Neural progenitor cell (in vitro differentiated cells): ENCODE measurements around the gene SH2D3A. TPM values are rescaled to one million over a fixed set of nuclear protein-coding genes. Genes with fewer than 3 reads are reported as not detected.

Source experiments
- DNase-seq: peaks from one replicate; pipeline ENCODE4 v3.0.0-alpha.2; 2016; ENCODE audit warnings: low spot score
- H2AFZ ChIP-seq: fragments of 200-600 bp; sonication (generic); replicated peaks from 2 replicates; pipeline ENCODE4 v1.6.1; 2016; ENCODE audit warnings: antibody characterized with exemption
- H3F3A ChIP-seq: fragments of 200-600 bp; sonication (generic); 2 replicates; pipeline ENCODE4 v1.6.1; 2016; ENCODE audit warnings: antibody characterized with exemption, low read depth
- H3K27ac ChIP-seq: fragments of 200-600 bp; sonication (generic); 2 replicates; pipeline ENCODE4 v1.5.1; 2016; ENCODE audit warnings: mild to moderate bottlenecking
- H3K27me3 ChIP-seq: fragments of 200-600 bp; sonication (generic); 2 replicates; pipeline ENCODE4 v1.6.1; 2016; ENCODE audit warnings: mild to moderate bottlenecking, moderate library complexity
- H3K36me3 ChIP-seq: fragments of 200-600 bp; sonication (generic); 2 replicates; pipeline ENCODE4 v1.5.1; 2016
- H3K4me1 ChIP-seq: fragments of 200-600 bp; sonication (generic); 2 replicates; pipeline ENCODE4 v1.6.1; 2016; ENCODE audit warnings: mixed run types
- H3K4me2 ChIP-seq: fragments of 200-600 bp; sonication (generic); 2 replicates; pipeline ENCODE4 v1.6.1; 2016
- H3K4me3 ChIP-seq: fragments of 200-600 bp; sonication (generic); 2 replicates; pipeline ENCODE4 v1.5.1; 2016
- H3K79me2 ChIP-seq: fragments of 200-600 bp; sonication (generic); 2 replicates; pipeline ENCODE4 v1.6.1; 2016; ENCODE audit warnings: low read depth
- H3K9ac ChIP-seq: fragments of 200-600 bp; sonication (generic); 2 replicates; pipeline ENCODE4 v1.6.1; 2016
- H3K9me3 ChIP-seq: fragments of 200-600 bp; sonication (generic); 2 replicates; pipeline ENCODE4 v1.5.1; 2016; ENCODE audit warnings: low read depth
- H4K20me1 ChIP-seq: fragments of 200-600 bp; sonication (generic); 2 replicates; pipeline ENCODE4 v1.6.1; 2016; ENCODE audit warnings: low read depth
- H3K27ac Mint-ChIP-seq: 3 replicates; pipeline ENCODE4 v1.8.0; 2021; ENCODE audit warnings: mixed read lengths
- H3K27me3 Mint-ChIP-seq: 2 replicates; pipeline ENCODE4 v1.8.0; 2022; ENCODE audit warnings: low read depth, mild to moderate bottlenecking, inconsistent platforms, moderate library complexity, mixed read lengths; ENCODE audit not compliant: insufficient read depth
- H3K36me3 Mint-ChIP-seq: 3 replicates; pipeline ENCODE4 v1.8.0; 2021; ENCODE audit warnings: mixed read lengths
- H3K4me1 Mint-ChIP-seq: 3 replicates; pipeline ENCODE4 v1.8.0; 2021; ENCODE audit warnings: mixed read lengths
- H3K4me3 Mint-ChIP-seq: 3 replicates; pipeline ENCODE4 v1.8.0; 2021; ENCODE audit warnings: mild to moderate bottlenecking, moderate library complexity, mixed read lengths
- H3K9me3 Mint-ChIP-seq: 3 replicates; pipeline ENCODE4 v1.8.0; 2020; ENCODE audit warnings: mixed read lengths
- EZH2 ChIP-seq: fragments of 200-600 bp; sonication (generic); IDR thresholded peaks from 2 replicates; pipeline ENCODE4 v1.6.1; 2017; ENCODE audit warnings: antibody characterized with exemption, mild to moderate bottlenecking, moderate library complexity
- EZH2phosphoT487 ChIP-seq: fragments of 200-600 bp; sonication (generic); IDR thresholded peaks from 2 replicates; pipeline ENCODE4 v1.6.1; 2017; ENCODE audit warnings: antibody characterized with exemption
- total RNA-seq: library from RNA; depleted of rRNA; stranded (reverse); fragments of >200 nt; gene quantifications from 2 replicates; pipeline ENCODE4 v1.2.3, GENCODE V29; 2015; ENCODE audit warnings: low replicate concordance
- TF ChIP-seq, protein P1 (sequence below): fragments of 200-600 bp; sonication (generic); IDR thresholded peaks from 2 replicates; pipeline ENCODE4 v1.5.1; 2017; ENCODE audit warnings: antibody characterized with exemption, mild to moderate bottlenecking

The SH2D3A gene
- total RNA-seq, 1 donor from 2014 or later, result 0.65 TPM

DNA sequence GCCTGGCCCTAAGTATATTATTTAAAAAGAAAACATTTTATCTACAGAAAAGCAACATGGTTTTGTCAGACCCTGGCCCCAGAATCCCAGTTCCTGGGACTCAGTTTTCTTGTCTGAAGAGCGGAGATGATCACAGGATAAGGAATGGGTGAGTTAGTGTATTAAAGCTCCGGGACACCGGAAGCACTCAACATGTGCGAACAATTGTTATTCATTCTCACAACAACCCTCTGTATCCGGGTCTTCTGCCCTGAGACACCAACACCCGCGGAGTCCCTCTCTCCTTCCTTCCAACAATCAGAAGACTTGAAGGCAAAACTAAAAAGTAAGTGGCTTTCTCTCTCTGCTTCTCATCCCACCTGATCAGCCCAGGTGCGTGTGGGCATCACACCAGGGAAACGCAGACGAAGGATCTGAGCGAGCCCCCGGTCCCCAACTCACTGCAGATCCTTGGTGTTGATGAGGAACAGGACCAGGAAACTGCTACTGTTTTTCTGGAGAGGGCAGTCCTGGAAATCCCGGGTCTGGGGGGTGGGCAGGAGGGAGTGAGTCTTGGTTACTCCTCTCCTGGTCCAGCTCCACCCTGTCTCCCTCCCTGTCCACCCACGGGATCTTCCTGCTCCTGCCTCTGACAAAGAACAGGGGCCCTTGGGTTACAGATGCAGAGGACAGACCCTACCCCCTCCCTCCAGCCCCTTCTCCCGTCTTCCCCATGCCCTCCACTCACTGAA is 31.9 kb downstream of the SH2D3A start:
- H3K36me3 Mint-ChIP-seq, result peaks cover 8% of the 10 kb centered on the region

DNA sequence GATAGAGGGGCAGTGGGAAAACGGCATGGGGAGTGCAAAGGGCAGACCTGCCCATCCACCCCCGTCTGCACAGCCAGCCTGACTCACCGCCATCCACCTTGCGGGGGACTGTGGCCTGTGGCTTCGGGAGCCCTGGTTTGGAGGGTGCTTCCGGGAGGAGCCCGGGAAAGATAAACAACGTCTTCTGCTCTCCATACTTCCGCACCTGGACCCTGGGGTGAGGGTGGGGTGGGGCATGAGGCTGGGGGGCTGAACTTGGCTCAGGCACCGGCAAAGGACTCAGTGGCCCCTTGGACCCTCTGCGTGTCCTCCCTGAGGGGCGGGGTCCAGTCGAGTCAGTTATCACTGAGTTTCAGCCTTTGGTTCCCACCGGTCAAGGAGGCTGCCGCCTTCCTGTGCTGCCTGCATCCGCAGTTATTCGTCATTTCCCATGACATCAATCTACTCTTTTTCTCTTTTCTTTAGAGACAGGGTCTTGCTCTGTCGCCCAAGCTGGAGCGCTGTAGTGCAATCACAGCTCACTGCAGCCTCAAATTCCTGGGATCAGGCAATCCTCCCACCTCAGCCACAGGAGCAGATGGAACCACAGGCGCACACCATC is 33.0 kb downstream of the SH2D3A start:
- no peak overlapping the region for H3K4me3 ChIP-seq
- Mint-ChIP-seq H3K36me3 (peaks cover 8% of the 10 kb centered on the region), H3K27me3 (peaks cover 13% of the 10 kb centered on the region), H3K4me3 (no peak overlapping the region), H3K4me1 (peaks cover 25% of the 10 kb centered on the region), H3K27ac (no peak overlapping the region), H3K9me3 (no peaks in the 10 kb centered on the region)
- no peaks in the 10 kb centered on the region for H3K36me3 ChIP-seq
- H3K27ac ChIP-seq, result no peak overlapping the region
- no peaks in the 10 kb centered on the region for H3K27me3 ChIP-seq
- H3K4me1 ChIP-seq, result peaks cover 19% of the 10 kb centered on the region
- no peak overlapping the region for H2AFZ ChIP-seq
- H3K79me2 ChIP-seq, result peaks cover 8% of the 10 kb centered on the region
- no peaks in the 10 kb centered on the region for H4K20me1 ChIP-seq
- DNase-seq, result no peak
- TF ChIP-seq, protein P1, sequence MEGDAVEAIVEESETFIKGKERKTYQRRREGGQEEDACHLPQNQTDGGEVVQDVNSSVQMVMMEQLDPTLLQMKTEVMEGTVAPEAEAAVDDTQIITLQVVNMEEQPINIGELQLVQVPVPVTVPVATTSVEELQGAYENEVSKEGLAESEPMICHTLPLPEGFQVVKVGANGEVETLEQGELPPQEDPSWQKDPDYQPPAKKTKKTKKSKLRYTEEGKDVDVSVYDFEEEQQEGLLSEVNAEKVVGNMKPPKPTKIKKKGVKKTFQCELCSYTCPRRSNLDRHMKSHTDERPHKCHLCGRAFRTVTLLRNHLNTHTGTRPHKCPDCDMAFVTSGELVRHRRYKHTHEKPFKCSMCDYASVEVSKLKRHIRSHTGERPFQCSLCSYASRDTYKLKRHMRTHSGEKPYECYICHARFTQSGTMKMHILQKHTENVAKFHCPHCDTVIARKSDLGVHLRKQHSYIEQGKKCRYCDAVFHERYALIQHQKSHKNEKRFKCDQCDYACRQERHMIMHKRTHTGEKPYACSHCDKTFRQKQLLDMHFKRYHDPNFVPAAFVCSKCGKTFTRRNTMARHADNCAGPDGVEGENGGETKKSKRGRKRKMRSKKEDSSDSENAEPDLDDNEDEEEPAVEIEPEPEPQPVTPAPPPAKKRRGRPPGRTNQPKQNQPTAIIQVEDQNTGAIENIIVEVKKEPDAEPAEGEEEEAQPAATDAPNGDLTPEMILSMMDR, result no peak
- TF ChIP-seq EZH2 (no peak), EZH2phosphoT487 (no peak)
- H3K4me2 ChIP-seq, result no peak overlapping the region
- no peaks in the 10 kb centered on the region for H3K9me3 ChIP-seq
- H3K9ac ChIP-seq, result no peak overlapping the region
- H3F3A ChIP-seq, result peaks cover 22% of the 10 kb centered on the region

More for the DNA sequence above, 31.9 kb downstream of the SH2D3A start:
- H3K4me1 Mint-ChIP-seq, result peaks cover 26% of the 10 kb centered on the region
- peaks cover 9% of the 10 kb centered on the region for H3K27me3 Mint-ChIP-seq
- H3K4me2 ChIP-seq, result peak overlapping the region; percentile 93
- no peaks in the 10 kb centered on the region for H3K36me3 ChIP-seq
- peak overlapping the region; percentile 97 for H3K4me3 Mint-ChIP-seq
- H3K27ac ChIP-seq, result no peak overlapping the region
- H3K9me3 Mint-ChIP-seq, result no peaks in the 10 kb centered on the region
- no peaks in the 10 kb centered on the region for H4K20me1 ChIP-seq
- TF ChIP-seq EZH2 (no peak), EZH2phosphoT487 (no peak)
- TF ChIP-seq, protein P1, result no peak
- H3K4me1 ChIP-seq, result peaks cover 20% of the 10 kb centered on the region
- H3K79me2 ChIP-seq, result peaks cover 15% of the 10 kb centered on the region
- H3K9ac ChIP-seq, result no peak overlapping the region
- no peaks in the 10 kb centered on the region for H3K9me3 ChIP-seq
- H3K27ac Mint-ChIP-seq, result no peak overlapping the region
- no peaks in the 10 kb centered on the region for H3K27me3 ChIP-seq
- H3K4me3 ChIP-seq, result peak overlapping the region; percentile 91
- H3F3A ChIP-seq, result peaks cover 29% of the 10 kb centered on the region
- DNase-seq, result no peak
- no peak overlapping the region for H2AFZ ChIP-seq

- H3K27ac Mint-ChIP-seq, result no peak overlapping the region
- TF ChIP-seq, protein P1, result peak; percentile 52
- no peak for TF ChIP-seq EZH2
- DNase-seq, result no peak
- H3K27me3 Mint-ChIP-seq, result peaks cover 11% of the 10 kb centered on the region
- Histone ChIP-seq H3K4me3 (no peak overlapping the region), H3F3A (peaks cover 16% of the 10 kb centered on the region), H3K9me3 (no peaks in the 10 kb centered on the region), H3K27ac (no peak overlapping the region), H3K4me1 (peaks cover 13% of the 10 kb centered on the region), H4K20me1 (no peaks in the 10 kb centered on the region), H3K79me2 (peaks cover 8% of the 10 kb centered on the region), H3K9ac (no peak overlapping the region), H3K4me2 (no peak overlapping the region), H2AFZ (no peak overlapping the region), H3K27me3 (no peaks in the 10 kb centered on the region), H3K36me3 (no peaks in the 10 kb centered on the region)
- H3K36me3 Mint-ChIP-seq, result peaks cover 8% of the 10 kb centered on the region
- no peaks in the 10 kb centered on the region for H3K9me3 Mint-ChIP-seq
- peaks cover 18% of the 10 kb centered on the region for H3K4me1 Mint-ChIP-seq
- no peak overlapping the region for H3K4me3 Mint-ChIP-seq
Observed at GRCh38 chr19:6733338-6734095, 33.7 kb downstream of the SH2D3A start.
